ENCODE data around the gene COASY.

COASY gene

GRCh38 chr17:42612013-42612412 lies 50.1 kb downstream of the COASY start:
- H3K4me2 ChIP-seq (ENCODE audit: low read length): no peak overlapping the region
- no peak for TF ChIP-seq EZH2phosphoT487 (IDR thresholded peaks at IDR 0.05; ENCODE audit: low read depth)
- TF ChIP-seq CTCF (IDR thresholded peaks at IDR 0.05; ENCODE audit: low read depth, low read length): no peak
- H3K36me3 ChIP-seq (replicated peaks; ENCODE audit: low read depth, low read length): peaks cover 20% of the 10 kb centered on the region
- no peaks in the 10 kb centered on the region for H3K27me3 ChIP-seq (ENCODE audit: low read depth, low read length)
- peaks cover 6% of the 10 kb centered on the region; the same call in 1 of the 2 replicates for H4K20me1 ChIP-seq (ENCODE audit: insufficient read depth, low read length)
- no peak overlapping the region for H3K9ac ChIP-seq (ENCODE audit: low read length)
- no peak overlapping the region for H3K4me3 ChIP-seq (ENCODE audit: low read length)
- no peaks in the 10 kb centered on the region for H3K9me3 ChIP-seq (ENCODE audit: insufficient read depth, low read length)
- H3K79me2 ChIP-seq (ENCODE audit: low read length): peaks cover 30% of the 10 kb centered on the region
- no peak overlapping the region for H3K27ac ChIP-seq (ENCODE audit: low read length)
- no peak overlapping the region for H2AFZ ChIP-seq (ENCODE audit: low read depth, low read length)
- peaks cover 11% of the 10 kb centered on the region for H3K4me1 ChIP-seq (ENCODE audit: low read length)

GRCh38 chr17:42613699-42614295 lies 51.8 kb downstream of the COASY start:
- Histone ChIP-seq H3K27ac (ENCODE audit: low read length) (no peak overlapping the region), H3K9me3 (ENCODE audit: insufficient read depth, low read length) (no peaks in the 10 kb centered on the region), H3K36me3 (replicated peaks; ENCODE audit: low read depth, low read length) (peaks cover 20% of the 10 kb centered on the region), H3K9ac (ENCODE audit: low read length) (no peak overlapping the region), H2AFZ (ENCODE audit: low read depth, low read length) (no peak overlapping the region), H3K79me2 (ENCODE audit: low read length) (peaks cover 13% of the 10 kb centered on the region), H3K4me1 (ENCODE audit: low read length) (peaks cover 15% of the 10 kb centered on the region), H3K4me3 (ENCODE audit: low read length) (no peak overlapping the region), H3K27me3 (ENCODE audit: low read depth, low read length) (no peaks in the 10 kb centered on the region), H3K4me2 (ENCODE audit: low read length) (no peak overlapping the region), H4K20me1 (ENCODE audit: insufficient read depth, low read length) (no peaks in the 10 kb centered on the region)
- TF ChIP-seq CTCF (IDR thresholded peaks at IDR 0.05; ENCODE audit: low read depth, low read length): no peak
- no peak for TF ChIP-seq EZH2phosphoT487 (IDR thresholded peaks at IDR 0.05; ENCODE audit: low read depth)

All from OCI-LY3 (cell line).